Heart left ventricle (tissue), 16 donors: ENCODE data around the gene SIVA1. TPM values are rescaled to one million over a fixed set of nuclear protein-coding genes. Genes with fewer than 3 reads are reported as not detected.

Experiments
- ATAC-seq, 4 donors: fragments of 200-7000 bp; cut with Tn5 transposase; one replicate each; pipeline ENCODE4 v1.9.1; 2020 to 2022; ENCODE audit warnings: moderate library complexity in 4 of 4, mild to moderate bottlenecking in 3 of 4, moderate number of reproducible peaks in 1 of 4
- DNase-seq, 5 donors: peaks; one replicate each; pipeline ENCODE4 v3.0.0-alpha.2; 2020
- H3K27ac ChIP-seq, 12 donors: fragments of 200-600 bp; sonication (generic) in 4 of 12; one replicate each; pipeline versions ENCODE4 v1.5.0 to v1.8.0; 2016 to 2022; ENCODE audit warnings: mild to moderate bottlenecking in 2 of 12
- H3K27me3 ChIP-seq, 9 donors: fragments of 200-600 bp; sonication (generic) in 2 of 9; one replicate each; pipeline versions ENCODE4 v1.5.1 to v1.8.0; 2016 to 2022; ENCODE audit warnings: mild to moderate bottlenecking in 3 of 9
- H3K36me3 ChIP-seq, 9 donors: fragments of 200-600 bp; sonication (generic) in 2 of 9; one replicate each; pipeline versions ENCODE4 v1.5.0 to v1.8.0; 2018 to 2022; ENCODE audit warnings: mild to moderate bottlenecking in 2 of 9
- H3K4me1 ChIP-seq, 12 donors: fragments of 200-600 bp; sonication (generic) in 4 of 12; one replicate each; pipeline versions ENCODE4 v1.5.0 to v1.8.0; 2016 to 2022; ENCODE audit warnings: mild to moderate bottlenecking in 3 of 12
- H3K4me3 ChIP-seq, 12 donors: fragments of 200-600 bp; sonication (generic) in 4 of 12; one replicate each; pipeline versions ENCODE4 v1.5.0 to v1.8.0; 2017 to 2022; ENCODE audit warnings: mild to moderate bottlenecking in 9 of 12, moderate library complexity in 4 of 12
- H3K9me3 ChIP-seq, 12 donors: fragments of 200-600 bp; sonication (generic) in 4 of 12; one replicate each; pipeline versions ENCODE4 v1.5.0 to v1.8.0; 2016 to 2022; ENCODE audit warnings: mild to moderate bottlenecking in 1 of 12
- CTCF ChIP-seq, 12 donors: fragments of 200-600 bp; sonication (generic) in 4 of 12; IDR thresholded peaks; one replicate each; pipeline versions ENCODE4 v1.5.0 to v1.8.0; 2018 to 2022; ENCODE audit warnings: antibody characterized with exemption in 12 of 12, mild to moderate bottlenecking in 5 of 12
- POLR2A ChIP-seq, 2 donors: fragments of 450-650 bp; IDR thresholded peaks; one replicate each; pipeline ENCODE4 v1.6.1; 2017; ENCODE audit warnings: antibody characterized with exemption in 2 of 2, mild to moderate bottlenecking in 2 of 2, moderate library complexity in 2 of 2
- WGBS, 4 donors: extraction: QIAGEN DNeasy Blood & Tissue Kit in 2 of 4; methylation state at CpG; one replicate each; pipeline versions ENCODE4 v1.1.5 to v1.1.7; 2013 to 2018; 5-methylcytosine and 5-hydroxymethylcytosine counted together
- intact Hi-C, 10 donors: fragments of 100-400 bp; cut with DNase I; formaldehyde crosslinking; loops; one replicate each; pipeline versions ENCODE4 v1.11.1 to v1.14.2; 2022
- polyA plus RNA-seq, 2 donors: library from polyadenylated mRNA; stranded (reverse); fragments of 200-250 nt; gene quantifications; one replicate each; pipeline ENCODE4 v1.2.3, GENCODE V29; 2013
- total RNA-seq, 9 donors: library from RNA; depleted of rRNA in 2 of 9; stranded (reverse); fragments of >200 nt in 2 of 9; fragmentation: NEBNext Ultra II Directional in 3 of 9; extraction: Animal tissue kit (Norgen Biotek cat#: 25700) in 3 of 9; gene quantifications; one replicate each; pipeline versions ENCODE4 v1.1.0 to v1.2.4, GENCODE V29; 2016 to 2023
- donor health status: ischemic (EF 13 %, LVEDD 7.1; RV severe dilation, severe dysfunction).
- donor health status: healthy with polysubstance abuse.
- donor health status: DM: no; HTN: yes; CAD: no.
- donor health status: DM: no; HTN: no; CAD: no.
- donor health status: ischemic (EF 25% LVEDD 6.9; RV normal size, moderate dysfunction).
- donor health status: ischemic (EF 25% LVEDD 5.7; RV mildly dilated, moderate dysfunction).
- donor health status: healthy.
- donor health status: DM: yes; HTN: yes; CAD: no.
- donor health status: ischemic (EF 35%, LVEDD 5.7; RV mildly dilated, moderate dysfunction).
- donor health status: nonischemic (EF 11% LVEDD 7.7; RV severe dilation, severe dysfunction).
- donor health status: DM: yes; HTN: yes; CAD: no.
- donor health status: PGD.
- donor health status: ischemic (EF 29% LVEDD 5.4; RV normal size, mild dysfunction).
- donor health status: nonischemic (EF 23%, LVEDD 6.1; RV moderate dilation, normal function).

Gene SIVA1
- total and polyA plus RNA-seq, 11 donors, result 41.0 to 203 (median 57.4) TPM

GRCh38 chr14:104794099-104794498 lies 41.2 kb downstream of the SIVA1 start:
- no peaks in the 10 kb centered on the region for H3K9me3 ChIP-seq
- peaks cover 6 to 75% (median 57%) of the 10 kb centered on the region in 12 donors for H3K4me1 ChIP-seq
- peaks cover 0 to 35% (median 28%) of the 10 kb centered on the region in 9 donors for H3K36me3 ChIP-seq
- TF ChIP-seq CTCF (IDR thresholded peaks at IDR 0.05) (no peak), POLR2A (IDR thresholded peaks at IDR 0.05) (no peak)
- intact Hi-C loops, result loop anchor here in 1 of 10 donors (5.0 kb wide), 1 partner anchor 42 kb away; the partner anchor contains the start of gene SIVA1
- 7 to 12% (median 11%) methylated on average over 15 of the region's 15 CpGs for WGBS, 4 donors
- peak overlapping the region; percentile 47 to 98 (median 80) for H3K4me3 ChIP-seq
- H3K27me3 ChIP-seq, result no peaks in the 10 kb centered on the region
- ATAC-seq (peak in 3 of 4 donors; percentile 1 to 12 (median 3)), DNase-seq (peak in 3 of 5 donors; percentile 50 to 70 (median 67))
- peak overlapping the region in 9 of 12 donors; percentile 3 to 92 (median 86) for H3K27ac ChIP-seq

- H3K9me3 ChIP-seq, result no peaks in the 10 kb centered on the region
- TF ChIP-seq CTCF (IDR thresholded peaks at IDR 0.05) (no peak), POLR2A (IDR thresholded peaks at IDR 0.05) (no peak)
- peaks cover 6 to 78% (median 58%) of the 10 kb centered on the region in 12 donors for H3K4me1 ChIP-seq
- H3K27ac ChIP-seq, result peak overlapping the region; percentile 41 to 92 (median 80)
- intact Hi-C loops, result loop anchor here in 1 of 10 donors (5.0 kb wide), 1 partner anchor 42 kb away; the partner anchor contains the start of gene SIVA1
- WGBS, 4 donors, result 0 to 3% (median 2%) methylated on average over 10 to 16 of the region's 16 CpGs
- ATAC-seq (peak in 3 of 4 donors; percentile 1 to 25 (median 15)), DNase-seq (peak in 1 of 5 donors; percentile 51)
- peak overlapping the region; percentile 47 to 98 (median 80) for H3K4me3 ChIP-seq
- H3K27me3 ChIP-seq, result no peaks in the 10 kb centered on the region
- H3K36me3 ChIP-seq, result peaks cover 0 to 30% (median 22%) of the 10 kb centered on the region in 9 donors
Observed at GRCh38 chr14:104794631-104794992, 41.7 kb downstream of the SIVA1 start.

DNA sequence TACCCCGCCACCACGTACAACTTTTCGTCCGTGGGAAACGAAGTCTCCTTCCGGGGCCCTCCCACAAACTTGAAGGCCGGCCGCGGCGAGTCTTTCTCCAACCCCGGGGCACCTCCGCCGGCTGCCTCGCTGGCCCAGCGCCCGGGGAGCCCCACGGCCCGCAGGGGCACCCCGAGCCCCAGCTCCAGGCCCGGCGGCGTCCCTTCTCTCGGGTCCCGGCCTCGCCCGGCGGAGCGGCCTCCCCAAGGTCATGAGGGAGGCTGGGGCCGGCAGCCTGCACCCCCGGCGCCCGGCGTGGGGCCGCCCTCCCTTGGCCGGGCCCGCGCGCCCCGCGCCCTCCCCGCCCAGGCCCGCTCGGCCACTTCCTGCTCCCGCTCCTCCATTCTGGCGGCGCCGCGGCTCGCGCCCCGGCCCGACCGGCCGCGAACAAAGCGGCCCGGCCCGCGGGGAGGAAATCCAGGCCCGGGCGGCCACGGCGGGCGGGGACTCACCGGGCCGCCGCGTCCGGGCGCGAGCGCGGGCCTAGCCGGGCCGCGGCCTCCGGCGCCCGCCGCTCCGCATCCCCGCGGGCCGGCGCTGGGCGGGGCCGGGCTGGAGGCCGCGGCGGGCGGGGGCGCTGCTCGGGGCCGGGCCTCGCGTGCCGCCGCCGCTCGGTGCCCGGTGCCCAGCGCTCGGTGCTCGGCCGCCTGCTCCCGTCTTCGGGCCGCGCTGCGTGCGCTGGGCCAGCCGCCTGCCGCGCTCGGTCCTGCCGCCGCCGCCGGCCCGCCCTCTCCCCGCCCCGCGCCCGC lies 42.2 kb downstream of the SIVA1 start, which contains the start of gene AKT1:
TSS of gene AKT1 (minus strand) at position 756 of the 788 bp plus-strand sequence. CDS start 3,105 bp downstream, outside the sequence.
- H3K36me3 ChIP-seq, result peaks cover 0 to 24% (median 18%) of the 10 kb centered on the region in 9 donors
- no peaks in the 10 kb centered on the region for H3K9me3 ChIP-seq
- peak within 1 kb of the TSS; percentile 47 to 98 (median 80) for H3K4me3 ChIP-seq
- H3K4me1 ChIP-seq, result peaks cover 6 to 83% (median 61%) of the 10 kb centered on the region in 12 donors
- intact Hi-C loops, result loop anchor here in 1 of 10 donors (5.0 kb wide), 1 partner anchor 43 kb away; the partner anchor contains the start of gene SIVA1
- 0 to 1% (median 0%) methylated on average over 58 to 123 of the region's 124 CpGs for WGBS, 4 donors
- DNase-seq (peak in 2 of 5 donors; percentile 45 to 46), ATAC-seq (peak in 1 of 4 donors; percentile 9)
- TF ChIP-seq POLR2A (IDR thresholded peaks at IDR 0.05), result no peak
- no peak for TF ChIP-seq CTCF (IDR thresholded peaks at IDR 0.05)
- peak within 1 kb of the TSS; percentile 61 to 98 (median 88) for H3K27ac ChIP-seq
- H3K27me3 ChIP-seq, result no peaks in the 10 kb centered on the region
